Psoas muscle (tissue), 8 donors: Measurements from ENCODE around the gene DYNC2I2. TPM values are rescaled to one million over a fixed set of nuclear protein-coding genes. Genes with fewer than 3 reads are reported as not detected.

Source experiments
- ATAC-seq, 4 donors: fragments of 200-7000 bp; cut with Tn5 transposase; one replicate each; pipeline ENCODE4 v1.9.1; 2020; ENCODE audit warnings: moderate library complexity in 3 of 4, mild to moderate bottlenecking in 2 of 4
- DNase-seq, 2 donors: peaks; one replicate each; pipeline ENCODE4 v3.0.0-alpha.2; 2020
- H3K27ac ChIP-seq: fragments of 200-600 bp; one replicate; pipeline ENCODE4 v1.8.0; 2022
- H3K27me3 ChIP-seq, 3 donors: fragments of 200-600 bp in 1 of 3; one replicate each; pipeline versions ENCODE4 v1.6.1 to v1.8.0; 2013 to 2022; ENCODE audit warnings: low read length in 2 of 3, mild to moderate bottlenecking in 2 of 3, moderate library complexity in 1 of 3; ENCODE audit not compliant: insufficient read depth in 3 of 3
- H3K36me3 ChIP-seq, 2 donors: fragments of 200-600 bp in 1 of 2; one replicate each; pipeline versions ENCODE4 v1.6.1 to v1.8.0; 2013 to 2022; ENCODE audit warnings: low read depth in 1 of 2, mild to moderate bottlenecking in 1 of 2, moderate library complexity in 1 of 2; ENCODE audit not compliant: insufficient read depth in 1 of 2
- H3K4me1 ChIP-seq: fragments of 200-600 bp; one replicate; pipeline ENCODE4 v1.8.0; 2022
- H3K4me3 ChIP-seq: fragments of 200-600 bp; one replicate; pipeline ENCODE4 v1.8.0; 2022; ENCODE audit warnings: mild to moderate bottlenecking
- H3K9me3 ChIP-seq: fragments of 200-600 bp; one replicate; pipeline ENCODE4 v1.8.0; 2022
- WGBS, 3 donors: extraction: QIAGEN DNeasy Blood & Tissue Kit; methylation state at CpG; one replicate each; pipeline versions ENCODE4 v1.1.6 to v1.1.7; 2013; 5-methylcytosine and 5-hydroxymethylcytosine counted together
- intact Hi-C, 2 donors: fragments of 100-400 bp; cut with DNase I; formaldehyde crosslinking; loops; one replicate each; pipeline versions ENCODE4 v1.11.0 to v1.14.2; 2022
- long read RNA-seq, 2 donors: library from polyadenylated mRNA; unstranded; transcript quantifications; one replicate each; pipeline ENCODE4 v2.0.0, GENCODE V29; 2021
- polyA plus RNA-seq, 3 donors: library from polyadenylated mRNA; stranded (reverse); fragments of 200-250 nt; gene quantifications; one replicate each; pipeline ENCODE4 v1.2.3, GENCODE V29; 2013
- total RNA-seq, 4 donors: library from RNA; stranded (reverse); fragmentation: NEBNext Ultra II Directional in 2 of 4; extraction: Animal tissue kit (Norgen Biotek cat#: 25700) in 2 of 4; gene quantifications; one replicate each; pipeline versions ENCODE4 v1.2.1 to v1.2.4, GENCODE V29; 2021 to 2023
- TF ChIP-seq, protein P1 (sequence below): fragments of 200-600 bp; IDR thresholded peaks from one replicate; pipeline ENCODE4 v1.8.0; 2022; ENCODE audit warnings: antibody characterized with exemption
- donor health status: healthy with polysubstance abuse.
- donor health status: DM: no; HTN: no; CAD: no; lungs with moderate emphysema.
- donor health status: Bipolar disorder and iron deficiency.
- donor health status: healthy.
- donor health status: DM: yes; HTN: yes; CAD: no.
- donor health status: DM: no; HTN: no; CAD: no.
- donor health status: DM: no; HTN: no; CAD: no.
- donor health status: DM: yes; HTN: yes; CAD: no.

Gene DYNC2I2
- total RNA-seq (10 to 100 TPM in 2 of 4 donors, 1 to 10 TPM in 2; 6.3 to 10.3 (median 8.6) TPM), polyA plus RNA-seq (10 to 100 TPM; 19.0 to 29.1 (median 25.0) TPM)
- long read RNA-seq, donor 1, transcript WDR34-201 (9 exons, 1,755 nt): major isoform, 12 of 18 reads
- long read RNA-seq, donor 1, partial matches to known transcripts: 2 of 18 reads
- long read RNA-seq, donor 1, other reads (novel, unspliced or antisense): 4 of 18 reads
- long read RNA-seq, donor 2, transcript WDR34-201 (9 exons, 1,755 nt): major isoform, 30 of 36 reads
- long read RNA-seq, donor 2, partial matches to known transcripts: 0 of 36 reads
- long read RNA-seq, donor 2, other reads (novel, unspliced or antisense): 6 of 36 reads

DNA sequence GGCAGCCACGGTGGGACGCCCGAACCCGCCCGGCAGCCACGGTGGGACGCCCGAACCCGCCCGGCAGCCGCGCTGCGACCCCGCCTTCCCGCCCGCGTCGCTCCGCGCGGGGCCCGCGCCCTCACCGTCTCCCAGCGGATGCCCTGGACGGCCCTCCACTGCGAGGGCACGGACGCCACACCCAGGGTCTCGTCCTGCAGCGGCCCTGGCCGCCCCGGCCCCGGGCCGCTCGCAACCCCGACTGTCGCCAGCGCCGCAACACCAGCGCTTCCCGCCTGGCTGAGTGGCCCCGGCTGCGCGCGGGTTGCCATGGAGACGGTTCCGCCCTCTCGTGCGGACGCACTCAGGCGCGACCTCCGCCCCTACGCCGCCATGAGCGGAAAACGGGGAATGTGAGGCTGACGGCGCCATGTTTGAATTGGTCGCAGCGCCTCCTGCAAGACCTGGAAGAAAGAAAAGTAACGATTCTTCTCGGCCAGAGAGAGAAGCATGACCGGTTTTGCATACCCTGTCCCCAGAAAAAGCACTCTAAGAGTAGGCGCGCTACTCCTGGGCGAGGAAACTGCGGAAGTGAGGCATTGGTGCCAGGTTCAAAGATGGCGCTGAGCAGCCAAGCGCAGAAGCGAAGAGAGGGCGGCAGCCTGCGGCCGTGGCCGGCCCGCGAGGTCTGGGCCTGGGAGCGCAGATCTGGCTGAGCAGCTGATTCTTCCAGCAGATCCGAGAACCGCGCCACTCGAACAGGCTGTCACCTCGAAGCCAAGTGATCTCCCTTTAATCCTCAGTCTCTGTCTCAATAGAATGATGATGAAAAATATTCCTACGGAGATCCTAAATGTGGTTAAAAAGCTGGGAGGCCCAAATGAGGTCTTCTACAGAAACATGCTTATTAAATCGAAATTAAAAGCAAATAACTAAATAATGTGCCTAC lies at the start of gene DYNC2I2:
TSS of gene DYNC2I2 (minus strand) at position 432 of the 928 bp plus-strand sequence. CDS start at position 311, 121 bp downstream.
- H3K36me3 ChIP-seq: no peaks in the 10 kb centered on the region
- intact Hi-C loops: no loop called here
- 0 to 1% (median 1%) methylated on average over 79 to 86 of the region's 86 CpGs for WGBS, 3 donors
- H3K27me3 ChIP-seq: no peaks in the 10 kb centered on the region
- TF ChIP-seq, protein P1, sequence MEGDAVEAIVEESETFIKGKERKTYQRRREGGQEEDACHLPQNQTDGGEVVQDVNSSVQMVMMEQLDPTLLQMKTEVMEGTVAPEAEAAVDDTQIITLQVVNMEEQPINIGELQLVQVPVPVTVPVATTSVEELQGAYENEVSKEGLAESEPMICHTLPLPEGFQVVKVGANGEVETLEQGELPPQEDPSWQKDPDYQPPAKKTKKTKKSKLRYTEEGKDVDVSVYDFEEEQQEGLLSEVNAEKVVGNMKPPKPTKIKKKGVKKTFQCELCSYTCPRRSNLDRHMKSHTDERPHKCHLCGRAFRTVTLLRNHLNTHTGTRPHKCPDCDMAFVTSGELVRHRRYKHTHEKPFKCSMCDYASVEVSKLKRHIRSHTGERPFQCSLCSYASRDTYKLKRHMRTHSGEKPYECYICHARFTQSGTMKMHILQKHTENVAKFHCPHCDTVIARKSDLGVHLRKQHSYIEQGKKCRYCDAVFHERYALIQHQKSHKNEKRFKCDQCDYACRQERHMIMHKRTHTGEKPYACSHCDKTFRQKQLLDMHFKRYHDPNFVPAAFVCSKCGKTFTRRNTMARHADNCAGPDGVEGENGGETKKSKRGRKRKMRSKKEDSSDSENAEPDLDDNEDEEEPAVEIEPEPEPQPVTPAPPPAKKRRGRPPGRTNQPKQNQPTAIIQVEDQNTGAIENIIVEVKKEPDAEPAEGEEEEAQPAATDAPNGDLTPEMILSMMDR: no peak
- no peaks in the 10 kb centered on the region for H3K4me1 ChIP-seq
- H3K9me3 ChIP-seq: no peaks in the 10 kb centered on the region
- peak; percentile 97 to 99 for DNase-seq
- ATAC-seq: peak; percentile 99 to 100 (median 100)
- peak within 1 kb of the TSS; percentile 94 for H3K27ac ChIP-seq
- peak within 1 kb of the TSS; percentile 82 for H3K4me3 ChIP-seq

DNA sequence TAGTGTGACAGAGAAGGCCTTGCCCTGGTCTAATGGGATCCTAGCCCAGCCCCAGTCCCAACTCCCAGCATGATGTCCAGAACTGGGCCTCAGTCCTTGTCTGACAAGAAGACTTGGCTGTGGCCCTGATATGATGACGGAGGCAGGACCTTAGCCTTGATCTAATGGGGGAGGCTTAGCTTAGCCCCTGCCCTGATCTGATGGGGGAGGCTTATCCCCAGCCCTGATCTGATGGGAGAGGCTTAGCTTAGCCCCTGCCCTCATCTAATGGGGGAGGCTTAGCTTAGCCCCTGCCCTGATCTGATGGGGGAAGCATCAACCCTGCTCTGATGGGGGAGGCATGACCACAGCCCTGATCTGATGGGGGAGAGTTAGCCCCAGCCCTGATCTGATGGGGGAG lies 49.4 kb upstream of the DYNC2I2 start:
- Histone ChIP-seq H3K27me3 (no peaks in the 10 kb centered on the region), H3K4me1 (no peaks in the 10 kb centered on the region), H3K9me3 (no peaks in the 10 kb centered on the region), H3K4me3 (no peak overlapping the region), H3K27ac (no peak overlapping the region), H3K36me3 (no peaks in the 10 kb centered on the region)
- DNase-seq (peak; percentile 2 to 40), ATAC-seq (no peak)
- TF ChIP-seq, protein P1: no peak
- WGBS, 3 donors: 94 to 100% (median 95%) methylated on average over 1 of the region's 1 CpG
- intact Hi-C loops: no loop called here

DNA sequence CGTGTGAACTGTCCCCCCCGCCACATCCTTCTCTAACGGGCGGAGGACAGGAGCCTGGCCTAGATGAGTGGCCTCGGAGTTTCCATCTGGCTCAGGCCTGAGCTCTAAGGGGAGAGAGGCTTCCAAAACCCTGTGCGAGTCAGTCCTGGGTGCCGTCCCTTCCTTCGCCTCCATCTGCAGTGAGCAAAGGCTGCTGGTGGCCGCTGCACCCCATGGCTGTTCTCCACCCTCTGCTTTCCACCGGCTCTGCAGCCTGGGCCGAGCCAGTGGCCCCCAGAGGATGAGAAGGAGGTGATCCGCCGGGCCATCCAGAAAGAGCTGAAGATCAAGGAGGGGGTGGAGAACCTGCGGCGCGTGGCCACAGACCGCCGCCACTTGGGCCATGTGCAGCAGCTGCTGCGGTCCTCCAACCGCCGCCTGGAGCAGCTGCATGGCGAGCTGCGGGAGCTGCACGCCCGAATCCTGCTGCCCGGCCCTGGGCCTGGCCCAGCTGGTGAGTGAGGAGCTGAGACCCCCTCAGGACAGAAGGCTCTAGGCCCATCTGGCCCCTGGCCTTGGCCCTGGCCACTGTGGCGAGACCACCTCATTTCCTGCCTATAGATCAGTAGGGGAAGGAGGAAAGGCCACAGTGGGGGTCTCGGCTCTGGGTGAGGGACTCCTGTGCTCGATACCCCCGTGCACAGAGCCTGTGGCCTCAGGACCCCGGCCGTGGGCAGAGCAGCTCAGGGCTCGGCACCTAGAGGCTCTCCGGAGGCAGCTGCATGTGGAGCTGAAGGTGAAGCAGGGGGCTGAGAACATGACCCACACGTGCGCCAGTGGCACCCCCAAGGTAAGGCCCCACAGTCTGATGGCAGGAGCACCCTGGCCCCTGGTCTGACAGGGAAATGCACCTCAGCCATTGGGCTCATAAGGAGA lies 48.7 kb upstream of the DYNC2I2 start:
- peak overlapping the region; percentile 65 for H3K27ac ChIP-seq
- no peaks in the 10 kb centered on the region for H3K27me3 ChIP-seq
- no peak for ATAC-seq
- no peak overlapping the region for H3K4me3 ChIP-seq
- DNase-seq: peak; percentile 12 to 48
- TF ChIP-seq, protein P1: no peak
- no peaks in the 10 kb centered on the region for H3K36me3 ChIP-seq
- H3K9me3 ChIP-seq: no peaks in the 10 kb centered on the region
- WGBS, 3 donors: 75 to 78% (median 76%) methylated on average over 36 of the region's 36 CpGs
- no peaks in the 10 kb centered on the region for H3K4me1 ChIP-seq
- intact Hi-C loops: no loop called here

DNA sequence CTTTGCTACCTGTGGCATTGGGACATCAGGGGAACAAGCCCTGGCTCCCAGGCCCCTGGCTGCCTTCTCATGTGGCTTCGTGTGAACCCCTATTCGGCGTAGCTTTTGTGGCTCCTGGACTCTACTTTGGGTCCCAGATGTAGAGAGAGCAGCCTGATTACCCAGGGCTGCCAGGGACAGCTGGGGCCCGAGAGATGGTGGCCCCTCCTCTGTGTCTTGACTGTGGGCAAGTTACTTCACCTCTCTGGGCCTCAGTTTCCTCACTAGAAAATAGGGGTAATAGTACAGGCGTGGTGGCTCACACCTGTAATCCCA lies 47.7 kb upstream of the DYNC2I2 start:
- Histone ChIP-seq H3K27ac (peak overlapping the region; percentile 65), H3K9me3 (no peaks in the 10 kb centered on the region), H3K27me3 (no peaks in the 10 kb centered on the region), H3K36me3 (no peaks in the 10 kb centered on the region), H3K4me1 (no peaks in the 10 kb centered on the region), H3K4me3 (peak overlapping the region; percentile 84)
- DNase-seq: no peak
- TF ChIP-seq, protein P1: no peak
- ATAC-seq: no peak
- 74 to 91% (median 86%) methylated on average over 5 of the region's 5 CpGs for WGBS, 3 donors
- intact Hi-C loops: loop anchor here in 1 of 2 donors (5.0 kb wide), 1 partner anchor 68 kb away; the partner anchor contains the start of gene ZER1
